PC-3 (cell line): ENCODE measurements around the gene ST8SIA5. TPM values are rescaled to one million over a fixed set of nuclear protein-coding genes. Genes with fewer than 3 reads are reported as not detected.

Experiments used
- ATAC-seq: fragments of 200-7000 bp; cut with Tn5 transposase; 2 replicates; pipeline ENCODE4 v1.9.1; 2020; ENCODE audit warnings: mild to moderate bottlenecking, moderate library complexity
- BruUV-seq: library from RNA; stranded (reverse); fragments of 400-500 nt; replicated peaks from 2 replicates; lab custom pipeline; 2021; lab: Mats Ljungman, UMichigan
- CTCF ChIA-PET: fragments of 300-600 bp; sonication (Branson Sonifier 250); formaldehyde crosslinking; loops from one replicate; lab custom pipeline; 2022; ENCODE audit warnings: antibody characterized with exemption; lab: Charles Lee
- POLR2A ChIA-PET: fragments of 300-600 bp; sonication (Branson Sonifier 250); formaldehyde crosslinking; loops from one replicate; lab custom pipeline; 2022; ENCODE audit warnings: antibody characterized with exemption; ENCODE audit not compliant: unreplicated experiment; lab: Charles Lee
- DNase-seq: peaks from one replicate; pipeline ENCODE4 v3.0.0-alpha.2; 2015
- H2AFZ ChIP-seq: fragments of 300-600 bp; sonication (generic); 2 replicates; pipeline ENCODE4 v1.6.0; 2016; ENCODE audit warnings: antibody characterized with exemption, low read length
- H3F3A ChIP-seq: fragments of 300-600 bp; sonication (generic); one replicate; pipeline ENCODE4 v1.6.0; 2017; ENCODE audit warnings: antibody characterized with exemption, low read length, control low read depth, mild to moderate bottlenecking; ENCODE audit not compliant: unreplicated experiment
- H3K27ac ChIP-seq: fragments of 300-600 bp; sonication (generic); 2 replicates; pipeline ENCODE4 v1.5.1; 2016; ENCODE audit warnings: mild to moderate bottlenecking, low read length
- H3K27me3 ChIP-seq: fragments of 300-600 bp; sonication (generic); 2 replicates; pipeline ENCODE4 v1.6.1; 2016; ENCODE audit warnings: low read length, mixed read lengths
- H3K36me3 ChIP-seq: fragments of 300-600 bp; sonication (generic); 2 replicates; pipeline ENCODE4 v1.6.1; 2016; ENCODE audit warnings: low read depth, mixed run types, low read length, mixed read lengths
- H3K4me1 ChIP-seq: fragments of 300-600 bp; sonication (generic); 2 replicates; pipeline ENCODE4 v1.5.1; 2016; ENCODE audit warnings: low read length; ENCODE audit not compliant: insufficient read depth
- H3K4me2 ChIP-seq: fragments of 300-600 bp; sonication (generic); 2 replicates; pipeline ENCODE4 v1.6.0; 2016; ENCODE audit warnings: low read length
- H3K4me3 ChIP-seq: fragments of 300-600 bp; sonication (generic); 2 replicates; pipeline ENCODE4 v1.5.1; 2016; ENCODE audit warnings: mild to moderate bottlenecking, low read length, mixed read lengths
- H3K79me2 ChIP-seq: fragments of 300-600 bp; sonication (generic); 2 replicates; pipeline ENCODE4 v1.6.1; 2017; ENCODE audit warnings: low read length, mixed read lengths
- H3K9ac ChIP-seq: fragments of 300-600 bp; sonication (generic); 2 replicates; pipeline ENCODE4 v1.6.0; 2016; ENCODE audit warnings: mild to moderate bottlenecking, low read length
- H3K9me2 ChIP-seq: fragments of 300-600 bp; sonication (generic); replicated peaks from 2 replicates; pipeline ENCODE4 v1.6.1; 2016; ENCODE audit warnings: mixed run types, low read length, mixed read lengths
- H3K9me3 ChIP-seq: fragments of 300-600 bp; sonication (generic); 2 replicates; pipeline ENCODE4 v1.6.1; 2016; ENCODE audit warnings: low read length, mixed read lengths
- H4K20me1 ChIP-seq: fragments of 300-600 bp; sonication (generic); 2 replicates; pipeline ENCODE4 v1.6.1; 2016; ENCODE audit warnings: low read length, mixed read lengths
- EZH2 ChIP-seq: fragments of 300-600 bp; sonication (generic); IDR thresholded peaks from one replicate; pipeline ENCODE4 v1.6.1; 2017; ENCODE audit warnings: antibody characterized with exemption, mild to moderate bottlenecking, low read length; ENCODE audit not compliant: unreplicated experiment
- EZH2phosphoT487 ChIP-seq: fragments of 300-600 bp; sonication (generic); IDR thresholded peaks from 2 replicates; pipeline ENCODE4 v1.6.1; 2018; ENCODE audit warnings: mild to moderate bottlenecking, antibody characterized with exemption, low read length, borderline replicate concordance
- intact Hi-C: fragments of 100-400 bp; cut with micrococcal nuclease; formaldehyde crosslinking; loops from 2 replicates; pipeline ENCODE4 v1.9.0; 2023
- total RNA-seq: library from RNA; depleted of rRNA; stranded (reverse); fragments of >200 nt; gene quantifications from 2 replicates; pipeline ENCODE4 v1.2.3, GENCODE V29; 2014
- TF ChIP-seq, protein P1 (sequence below): fragments of 300-600 bp; sonication (generic); conservative IDR thresholded peaks from 2 replicates; pipeline ENCODE4 v1.5.1; 2017; ENCODE audit warnings: antibody characterized with exemption, low read depth, mild to moderate bottlenecking, low read length

Gene ST8SIA5
- total RNA-seq, 1 experiment from 2014 or later, result 0.04 TPM

- Histone ChIP-seq H3K9me2 (no peaks in the 10 kb centered on the region), H2AFZ (no peak overlapping the region), H3K4me2 (no peak overlapping the region), H3K4me3 (no peak overlapping the region), H3K9ac (no peak overlapping the region), H3K36me3 (no peaks in the 10 kb centered on the region), H3K4me1 (peaks cover 14% of the 10 kb centered on the region), H3K79me2 (no peaks in the 10 kb centered on the region), H4K20me1 (no peaks in the 10 kb centered on the region), H3K27me3 (no peaks in the 10 kb centered on the region), H3K27ac (no peak overlapping the region), H3F3A (no peaks in the 10 kb centered on the region), H3K9me3 (no peaks in the 10 kb centered on the region)
- DNase-seq (no peak), ATAC-seq (no peak)
- TF ChIP-seq EZH2 (no peak), EZH2phosphoT487 (no peak)
- TF ChIP-seq, protein P1, sequence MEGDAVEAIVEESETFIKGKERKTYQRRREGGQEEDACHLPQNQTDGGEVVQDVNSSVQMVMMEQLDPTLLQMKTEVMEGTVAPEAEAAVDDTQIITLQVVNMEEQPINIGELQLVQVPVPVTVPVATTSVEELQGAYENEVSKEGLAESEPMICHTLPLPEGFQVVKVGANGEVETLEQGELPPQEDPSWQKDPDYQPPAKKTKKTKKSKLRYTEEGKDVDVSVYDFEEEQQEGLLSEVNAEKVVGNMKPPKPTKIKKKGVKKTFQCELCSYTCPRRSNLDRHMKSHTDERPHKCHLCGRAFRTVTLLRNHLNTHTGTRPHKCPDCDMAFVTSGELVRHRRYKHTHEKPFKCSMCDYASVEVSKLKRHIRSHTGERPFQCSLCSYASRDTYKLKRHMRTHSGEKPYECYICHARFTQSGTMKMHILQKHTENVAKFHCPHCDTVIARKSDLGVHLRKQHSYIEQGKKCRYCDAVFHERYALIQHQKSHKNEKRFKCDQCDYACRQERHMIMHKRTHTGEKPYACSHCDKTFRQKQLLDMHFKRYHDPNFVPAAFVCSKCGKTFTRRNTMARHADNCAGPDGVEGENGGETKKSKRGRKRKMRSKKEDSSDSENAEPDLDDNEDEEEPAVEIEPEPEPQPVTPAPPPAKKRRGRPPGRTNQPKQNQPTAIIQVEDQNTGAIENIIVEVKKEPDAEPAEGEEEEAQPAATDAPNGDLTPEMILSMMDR, result no peak
- intact Hi-C loops, result no loop called here
- no TSS peak for BruUV-seq
- ChIA-PET POLR2A (no interaction called here), CTCF (no interaction called here)
These were observed 35.5 kb downstream of the ST8SIA5 start for GRCh38 chr18:46721331-46721730.

- Histone ChIP-seq H3K79me2 (no peaks in the 10 kb centered on the region), H3F3A (no peaks in the 10 kb centered on the region), H3K36me3 (no peaks in the 10 kb centered on the region), H3K4me2 (no peak overlapping the region), H3K27ac (no peak overlapping the region), H3K9me3 (no peaks in the 10 kb centered on the region), H3K9me2 (no peaks in the 10 kb centered on the region), H2AFZ (no peak overlapping the region), H4K20me1 (no peaks in the 10 kb centered on the region), H3K4me3 (no peak overlapping the region), H3K4me1 (peaks cover 14% of the 10 kb centered on the region), H3K27me3 (no peaks in the 10 kb centered on the region), H3K9ac (no peak overlapping the region)
- no TSS peak for BruUV-seq
- ChIA-PET CTCF (no interaction called here), POLR2A (no interaction called here)
- TF ChIP-seq EZH2 (no peak), EZH2phosphoT487 (no peak)
- TF ChIP-seq, protein P1, result no peak
- DNase-seq (no peak), ATAC-seq (no peak)
- intact Hi-C loops, result no loop called here
These were observed 36.3 kb downstream of the ST8SIA5 start for GRCh38 chr18:46720521-46720920.

DNA sequence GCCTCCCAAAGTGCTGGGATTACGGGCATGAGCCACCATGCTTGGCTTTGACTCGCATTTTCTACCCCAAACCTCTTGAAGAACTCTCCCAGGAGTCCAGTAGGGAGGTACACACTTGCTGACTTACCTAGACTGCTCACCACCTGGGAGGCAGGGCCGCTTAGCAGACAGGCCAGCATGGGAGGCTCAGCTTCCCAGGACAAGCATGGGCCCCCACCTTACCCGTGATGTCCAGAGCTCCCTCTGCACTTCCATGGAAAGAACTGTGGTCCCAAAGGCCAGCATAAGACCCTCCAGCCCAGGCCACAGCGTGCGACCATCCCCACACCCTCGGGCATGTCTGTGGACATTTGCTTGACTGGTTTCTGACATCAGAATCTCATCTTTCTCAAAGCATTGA is 36.8 kb downstream of the ST8SIA5 start:
- Histone ChIP-seq H3K9me3 (no peaks in the 10 kb centered on the region), H3F3A (no peaks in the 10 kb centered on the region), H3K9ac (no peak overlapping the region), H3K27ac (no peak overlapping the region), H4K20me1 (no peaks in the 10 kb centered on the region), H2AFZ (no peak overlapping the region), H3K4me3 (no peak overlapping the region), H3K79me2 (no peaks in the 10 kb centered on the region), H3K4me2 (no peak overlapping the region), H3K27me3 (no peaks in the 10 kb centered on the region), H3K9me2 (no peaks in the 10 kb centered on the region), H3K4me1 (peaks cover 14% of the 10 kb centered on the region), H3K36me3 (no peaks in the 10 kb centered on the region)
- no TSS peak for BruUV-seq
- POLR2A ChIA-PET, result no interaction called here
- intact Hi-C loops, result no loop called here
- ATAC-seq, result no peak
- TF ChIP-seq EZH2phosphoT487 (no peak), EZH2 (no peak)
- TF ChIP-seq, protein P1, result no peak
- no peak for DNase-seq
- CTCF ChIA-PET, result no interaction called here
